HepG2 (cell line): ENCODE data around the gene DENND11. TPM values are rescaled to one million over a fixed set of nuclear protein-coding genes. Genes with fewer than 3 reads are reported as not detected.

Experiments used
- ATAC-seq: fragments of 200-7000 bp; cut with Tn5 transposase; 3 replicates; pipeline ENCODE4 v1.9.1; 2020; ENCODE audit warnings: mild to moderate bottlenecking, moderate library complexity
- BruUV-seq: library from RNA; stranded (reverse); fragments of 400-500 nt; replicated peaks from 2 replicates; lab custom pipeline; 2021; lab: Mats Ljungman, UMichigan
- CTCF ChIA-PET: fragments of 300-600 bp; formaldehyde crosslinking; extraction: SDS; loops from one replicate; lab custom pipeline; 2021; ENCODE audit warnings: low total read pairs, inconsistent platforms, low intra/inter-chr PET ratio; lab: Yijun Ruan, JAX
- POLR2A ChIA-PET: fragments of 350-600 bp; sonication (Branson Sonifier 250); formaldehyde crosslinking; loops from one replicate; lab custom pipeline; 2020; ENCODE audit warnings: antibody characterized with exemption, inconsistent platforms; lab: Yijun Ruan, JAX
- DNase-seq: peaks from one replicate; pipeline ENCODE4 v3.0.0-alpha.2; 2015; ENCODE audit warnings: low spot score
- FAIRE-seq: peaks from 3 replicates; lab custom pipeline; 2011; peaks lifted over from hg19 to GRCh38; lab: Jason Lieb, UNC
- H2AFZ ChIP-seq: one replicate; pipeline ENCODE4 v1.6.1; 2011; ENCODE audit warnings: low read length, inconsistent platforms
- H3K27ac ChIP-seq: fragments of 300-600 bp; 3 replicates; pipeline ENCODE4 v1.8.0; 2011; ENCODE audit warnings: mixed run types, mild to moderate bottlenecking, mixed read lengths, low read length, inconsistent platforms; ENCODE audit not compliant: insufficient read depth; ENCODE audit errors: extremely low read length
- H3K27me3 ChIP-seq, 2 experiments: fragments of 200-600 bp in 1 of 2; 2 replicates in 1 of 2; 3 replicates in 1 of 2; pipeline versions ENCODE4 v1.6.0 to v1.8.0; 2011; ENCODE audit warnings: low read length in 2 of 2, mild to moderate bottlenecking in 2 of 2, moderate library complexity in 2 of 2, inconsistent platforms in 1 of 2; ENCODE audit not compliant: insufficient read depth in 2 of 2, control insufficient read depth in 1 of 2
- H3K36me3 ChIP-seq, 2 experiments: fragments of 200-600 bp in 1 of 2; replicated peaks in 1 of 2; 2 replicates in 1 of 2; 3 replicates in 1 of 2; pipeline versions ENCODE4 v1.5.1 to v1.8.0; 2011; ENCODE audit warnings: low read length in 2 of 2, inconsistent platforms in 1 of 2; ENCODE audit not compliant: insufficient read depth in 2 of 2, control insufficient read depth in 1 of 2
- H3K4me1 ChIP-seq: 2 replicates; pipeline ENCODE4 v1.5.1; 2012; ENCODE audit warnings: low read length, inconsistent platforms; ENCODE audit not compliant: insufficient read depth
- H3K4me2 ChIP-seq: 2 replicates; pipeline ENCODE4 v1.6.0; 2011; ENCODE audit warnings: low read depth, low read length, inconsistent platforms
- H3K4me3 ChIP-seq, 3 experiments: fragments of 200-600 bp in 1 of 3; sonication (generic), shearing (Covaris generic) in 1 of 3; replicated peaks in 1 of 3; 2 replicates each; pipeline ENCODE4 v1.5.1; 2011 to 2016; ENCODE audit warnings: low read length in 3 of 3, inconsistent platforms in 2 of 3, low read depth in 2 of 3, mild to moderate bottlenecking in 2 of 3, control low read depth in 1 of 3, mixed read lengths in 1 of 3; ENCODE audit not compliant: insufficient read depth in 1 of 3
- H3K79me2 ChIP-seq: one replicate; pipeline ENCODE4 v1.6.1; 2011; ENCODE audit warnings: low read length, inconsistent platforms; ENCODE audit not compliant: insufficient read depth
- H3K9ac ChIP-seq: 2 replicates; pipeline ENCODE4 v1.6.0; 2011; ENCODE audit warnings: mild to moderate bottlenecking, low read depth, low read length, inconsistent platforms; ENCODE audit not compliant: insufficient read depth
- H3K9me3 ChIP-seq: 2 replicates; pipeline ENCODE4 v1.5.1; 2012; ENCODE audit warnings: mild to moderate bottlenecking, low read length
- H4K20me1 ChIP-seq: 2 replicates; pipeline ENCODE4 v1.6.0; 2011; ENCODE audit warnings: inconsistent platforms, mild to moderate bottlenecking, low read length, moderate library complexity; ENCODE audit not compliant: insufficient read depth
- DR1 ChIP-seq: sonication (generic); formaldehyde crosslinking; IDR thresholded peaks from 2 replicates; pipeline ENCODE4 v1.8.0; 2021; ENCODE audit warnings: mild to moderate bottlenecking, missing genetic modification reagents, inconsistent platforms
- IKZF4 ChIP-seq: sonication (generic); formaldehyde crosslinking; IDR thresholded peaks from 2 replicates; pipeline ENCODE4 v1.5.1; 2020; ENCODE audit warnings: borderline replicate concordance, mild to moderate bottlenecking, low read depth, missing genetic modification reagents; ENCODE audit errors: not compliant biosample characterization
- PHF20 ChIP-seq: sonication (generic); formaldehyde crosslinking; IDR thresholded peaks from 2 replicates; pipeline ENCODE4 v1.5.0; 2020; ENCODE audit warnings: mild to moderate bottlenecking, missing genetic modification reagents
- THYN1 ChIP-seq: sonication (generic); formaldehyde crosslinking; IDR thresholded peaks from 2 replicates; pipeline ENCODE4 v1.8.1; 2023; ENCODE audit warnings: low read depth, mild to moderate bottlenecking, moderate library complexity, missing genetic modification reagents, borderline replicate concordance
- ZFP91 ChIP-seq: sonication (generic); formaldehyde crosslinking; IDR thresholded peaks from 2 replicates; pipeline ENCODE4 v1.9.0; 2022; ENCODE audit warnings: missing genetic modification reagents, mild to moderate bottlenecking, borderline replicate concordance
- ZNF546 ChIP-seq: sonication (generic); formaldehyde crosslinking; conservative IDR thresholded peaks from 2 replicates; pipeline ENCODE4 v1.8.1; 2023; ENCODE audit warnings: mild to moderate bottlenecking, missing genetic modification reagents
- ZNF639 ChIP-seq: conservative IDR thresholded peaks from 2 replicates; pipeline ENCODE4 v1.6.1; 2018; ENCODE audit warnings: missing genetic modification reagents
- ZNF7 ChIP-seq: IDR thresholded peaks from 2 replicates; pipeline ENCODE4 v1.6.1; 2016; ENCODE audit warnings: missing biosample characterization, missing genetic modification reagents
- WGBS: methylation state at CpG from one replicate; pipeline ENCODE4 v1.1.6; 2017; ENCODE audit warnings: low lambda C conversion rate; 5-methylcytosine and 5-hydroxymethylcytosine counted together
- in situ Hi-C: cut with HindIII; loops from 2 replicates; pipeline ENCODE4 v1.10.0; 2017; ENCODE audit warnings: low pct_unique_long_range_greater_than_20kb; ENCODE audit not compliant: extremely low pct_ligation_motif_present
- intact Hi-C: fragments of 100-400 bp; cut with micrococcal nuclease; formaldehyde crosslinking; loops from one replicate; pipeline ENCODE4 v1.10.0; 2022; ENCODE audit not compliant: unreplicated experiment
- polyA plus RNA-seq, 8 experiments: library from polyadenylated mRNA; depleted of rRNA in 3 of 8; stranded (reverse) in 7 of 8; unstranded in 1 of 8; fragments of >200 nt; fragmentation: Illumina TruSeq in 4 of 8; extraction: Trizol in 4 of 8; gene quantifications; 2 replicates each; pipeline versions ENCODE4 v1.2.1 to v1.2.3, GENCODE V29; 2011 to 2016; ENCODE audit warnings: low read depth in 4 of 8, missing spikeins in 1 of 8, mixed read lengths in 1 of 8; ENCODE audit not compliant: insufficient read depth in 1 of 8
- total RNA-seq, 5 experiments: library from RNA; depleted of rRNA; stranded (reverse); fragments of >200 nt; fragmentation: Illumina TruSeq; extraction: Trizol; gene quantifications; 2 replicates each; pipeline ENCODE4 v1.2.3, GENCODE V29; 2016; ENCODE audit warnings: low read depth in 1 of 5
- TF ChIP-seq, protein P1 (sequence below): sonication (generic); formaldehyde crosslinking; IDR thresholded peaks from 2 replicates; pipeline ENCODE4 v1.8.0; 2022; ENCODE audit warnings: mild to moderate bottlenecking, missing genetic modification reagents, moderate library complexity

DENND11 gene
- total and polyA plus RNA-seq, 2 of the 13 experiments (the other 11 are each of a cell fraction or from before 2014, with no cell fraction given): 7.1 to 10.5 TPM

GRCh38 chr7:141709318-141709717 is 7.4 kb upstream of the DENND11 start (continued):
- TF ChIP-seq, protein P1, sequence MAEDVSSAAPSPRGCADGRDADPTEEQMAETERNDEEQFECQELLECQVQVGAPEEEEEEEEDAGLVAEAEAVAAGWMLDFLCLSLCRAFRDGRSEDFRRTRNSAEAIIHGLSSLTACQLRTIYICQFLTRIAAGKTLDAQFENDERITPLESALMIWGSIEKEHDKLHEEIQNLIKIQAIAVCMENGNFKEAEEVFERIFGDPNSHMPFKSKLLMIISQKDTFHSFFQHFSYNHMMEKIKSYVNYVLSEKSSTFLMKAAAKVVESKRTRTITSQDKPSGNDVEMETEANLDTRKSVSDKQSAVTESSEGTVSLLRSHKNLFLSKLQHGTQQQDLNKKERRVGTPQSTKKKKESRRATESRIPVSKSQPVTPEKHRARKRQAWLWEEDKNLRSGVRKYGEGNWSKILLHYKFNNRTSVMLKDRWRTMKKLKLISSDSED (CRISPR knock-in tag): no peak

DNA sequence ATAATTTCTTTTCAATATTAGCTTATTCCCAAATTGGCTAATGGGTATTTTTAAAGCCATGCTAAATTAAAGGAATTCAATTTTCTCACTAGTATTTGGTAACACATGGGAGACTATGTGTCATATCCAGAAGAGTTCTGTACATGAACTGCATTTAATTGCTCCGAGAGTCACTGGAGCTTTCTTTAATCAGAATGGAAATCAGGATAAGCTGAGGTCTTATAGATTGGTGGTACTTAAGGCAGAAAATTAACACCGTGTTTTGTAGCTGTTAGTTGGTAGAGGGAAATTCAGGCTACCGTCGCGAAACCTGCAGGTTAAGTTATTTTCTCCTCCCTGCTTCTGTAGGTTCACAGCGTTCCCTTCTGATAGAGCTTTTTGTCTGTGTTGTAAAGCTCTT is 6.4 kb upstream of the DENND11 start, which contains the start of gene WEE2:
WEE2 (plus strand) TSS at position 3 of the 400 bp plus-strand sequence. CDS start 406 bp downstream, outside the sequence.
- Histone ChIP-seq H2AFZ (no peak within 1 kb of the TSS), H4K20me1 (no peaks in the 10 kb centered on the region), H3K27ac (no peak within 1 kb of the TSS), H3K79me2 (no peaks in the 10 kb centered on the region), H3K36me3 (no peaks in the 10 kb centered on the region), H3K9ac (no peak within 1 kb of the TSS), H3K4me1 (peaks cover 13% of the 10 kb centered on the region), H3K4me2 (no peak within 1 kb of the TSS), H3K4me3 (no peak within 1 kb of the TSS), H3K27me3 (peaks cover 0 to 14% of the 10 kb centered on the region in 2 experiments; a peak in 3 of 5 replicates), H3K9me3 (no peaks in the 10 kb centered on the region)
- no TSS peak for BruUV-seq
- FAIRE-seq (no peak), DNase-seq (no peak), ATAC-seq (no peak)
- in situ Hi-C loops (no loop called here), intact Hi-C loops (no loop called here)
- CTCF ChIA-PET: no interaction called here
- POLR2A ChIA-PET: interaction anchor here (1.2 to 1.6 kb wide), 2 partner anchors 12 to 29 kb away, joined by 3 to 7 read pairs; partner anchors contain the start of gene SSBP1
- no peak for TF ChIP-seq PHF20 (CRISPR knock-in tag)
- no peak for TF ChIP-seq ZNF546 (CRISPR knock-in tag)
- no peak for TF ChIP-seq ZNF639 (CRISPR knock-in tag)
- no peak for TF ChIP-seq IKZF4
- no peak for TF ChIP-seq THYN1 (CRISPR knock-in tag)
- no peak for TF ChIP-seq ZNF7 (CRISPR knock-in tag)
- TF ChIP-seq DR1: no peak
- TF ChIP-seq ZFP91 (CRISPR knock-in tag): no peak
- WGBS: 68% methylated on average over 6 of the region's 6 CpGs
